NT2/D1 (cell line): ENCODE data around the gene GIMAP8.

ENCODE experiments used
- DNase-seq: peaks from one replicate; pipeline ENCODE4 v3.0.0-alpha.2; 2011; ENCODE audit warnings: low read depth, low spot score
- H3K27me3 ChIP-seq: 2 replicates; pipeline ENCODE4 v1.6.0; 2011; ENCODE audit warnings: mild to moderate bottlenecking; ENCODE audit not compliant: insufficient read length, insufficient read depth
- H3K36me3 ChIP-seq: 2 replicates; pipeline ENCODE4 v1.6.1; 2011; ENCODE audit warnings: mild to moderate bottlenecking, low read length, mixed read lengths; ENCODE audit not compliant: insufficient read depth, insufficient read length
- H3K4me1 ChIP-seq: 2 replicates; pipeline ENCODE4 v1.5.1; 2011; ENCODE audit not compliant: insufficient read depth, insufficient read length
- H3K4me3 ChIP-seq: 2 replicates; pipeline ENCODE4 v1.5.1; 2011; ENCODE audit warnings: low read depth; ENCODE audit not compliant: insufficient read length
- H3K9ac ChIP-seq: 2 replicates; pipeline ENCODE4 v1.6.0; 2011; ENCODE audit warnings: low read depth; ENCODE audit not compliant: insufficient read length
- H3K9me3 ChIP-seq: 2 replicates; pipeline ENCODE4 v1.5.1; 2011; ENCODE audit warnings: mild to moderate bottlenecking, low read length; ENCODE audit not compliant: insufficient read depth
- SUZ12 ChIP-seq: IDR thresholded peaks from 2 replicates; pipeline ENCODE4 v1.6.1; 2011; ENCODE audit not compliant: insufficient read length, insufficient read depth; ENCODE audit errors: extremely low read depth
- YY1 ChIP-seq: IDR thresholded peaks from 2 replicates; pipeline ENCODE4 v1.6.1; 2011; ENCODE audit not compliant: insufficient read length, insufficient read depth
- ZNF274 ChIP-seq: IDR thresholded peaks from 2 replicates; pipeline ENCODE4 v1.6.1; 2011; ENCODE audit warnings: mild to moderate bottlenecking, low read depth, low read length

Gene GIMAP8

GRCh38 chr7:150458235-150458634 lies 7.8 kb downstream of the GIMAP8 start:
- TF ChIP-seq YY1, result no peak
- no peak for TF ChIP-seq ZNF274
- TF ChIP-seq SUZ12, result no peak
- Histone ChIP-seq H3K4me1 (no peaks in the 10 kb centered on the region), H3K27me3 (peaks cover 4% of the 10 kb centered on the region), H3K9ac (no peak overlapping the region), H3K4me3 (no peak overlapping the region), H3K9me3 (peaks cover 21% of the 10 kb centered on the region; the same call in 1 of the 2 replicates), H3K36me3 (no peaks in the 10 kb centered on the region)
- no peak for DNase-seq

- Histone ChIP-seq H3K9ac (no peak overlapping the region), H3K9me3 (peaks cover 21% of the 10 kb centered on the region; the same call in 1 of the 2 replicates), H3K4me3 (no peak overlapping the region), H3K36me3 (no peaks in the 10 kb centered on the region), H3K27me3 (peaks cover 4% of the 10 kb centered on the region), H3K4me1 (no peaks in the 10 kb centered on the region)
- TF ChIP-seq ZNF274, result no peak
- no peak for DNase-seq
Observed at GRCh38 chr7:150458756-150459155, 8.3 kb downstream of the GIMAP8 start.

GRCh38 chr7:150461520-150461919 lies 11.1 kb downstream of the GIMAP8 start:
- TF ChIP-seq ZNF274, result no peak
- TF ChIP-seq SUZ12, result no peak
- no peak for TF ChIP-seq YY1
- no peaks in the 10 kb centered on the region for H3K27me3 ChIP-seq
- no peak for DNase-seq

GRCh38 chr7:150462413-150462812 lies 12.0 kb downstream of the GIMAP8 start:
- H3K4me3 ChIP-seq, result no peak overlapping the region
- no peak for DNase-seq
- H3K27me3 ChIP-seq, result no peaks in the 10 kb centered on the region
- no peaks in the 10 kb centered on the region for H3K36me3 ChIP-seq
- H3K9me3 ChIP-seq, result 0 out of 2 replicates have a peak, but pooled peaks cover 3% of the 10 kb centered on the region
- no peaks in the 10 kb centered on the region for H3K4me1 ChIP-seq
- H3K9ac ChIP-seq, result no peak overlapping the region
- TF ChIP-seq SUZ12 (no peak), ZNF274 (no peak), YY1 (no peak)

More at GRCh38 chr7:150461520-150461919, 11.1 kb downstream of the GIMAP8 start:
- no peak overlapping the region for H3K9ac ChIP-seq
- H3K4me3 ChIP-seq, result no peak overlapping the region
- no peaks in the 10 kb centered on the region for H3K36me3 ChIP-seq
- peaks cover 12% of the 10 kb centered on the region; the same call in 1 of the 2 replicates for H3K9me3 ChIP-seq
- no peaks in the 10 kb centered on the region for H3K4me1 ChIP-seq

GRCh38 chr7:150463461-150463860 lies 13.0 kb downstream of the GIMAP8 start:
- no peaks in the 10 kb centered on the region for H3K36me3 ChIP-seq
- no peaks in the 10 kb centered on the region for H3K4me1 ChIP-seq
- no peak for DNase-seq

GRCh38 chr7:150464962-150465361 lies 14.5 kb downstream of the GIMAP8 start:
- Histone ChIP-seq H3K4me3 (no peak overlapping the region), H3K9me3 (no peaks in the 10 kb centered on the region), H3K9ac (no peak overlapping the region), H3K4me1 (no peaks in the 10 kb centered on the region), H3K27me3 (no peaks in the 10 kb centered on the region), H3K36me3 (no peaks in the 10 kb centered on the region)
- TF ChIP-seq SUZ12, result no peak
- TF ChIP-seq ZNF274, result no peak
- TF ChIP-seq YY1, result no peak
- no peak for DNase-seq

More at GRCh38 chr7:150463461-150463860, 13.0 kb downstream of the GIMAP8 start:
- H3K4me3 ChIP-seq, result no peak overlapping the region
- H3K9me3 ChIP-seq, result no peaks in the 10 kb centered on the region
- no peak for TF ChIP-seq YY1
- TF ChIP-seq ZNF274, result no peak
- TF ChIP-seq SUZ12, result no peak
- H3K9ac ChIP-seq, result no peak overlapping the region
- H3K27me3 ChIP-seq, result no peaks in the 10 kb centered on the region

GRCh38 chr7:150465414-150465813 lies 15.0 kb downstream of the GIMAP8 start:
- H3K27me3 ChIP-seq, result no peaks in the 10 kb centered on the region
- TF ChIP-seq YY1, result no peak
- no peak for TF ChIP-seq ZNF274
- no peak for TF ChIP-seq SUZ12
- H3K36me3 ChIP-seq, result no peaks in the 10 kb centered on the region
- no peak for DNase-seq
- H3K4me1 ChIP-seq, result no peaks in the 10 kb centered on the region
- no peaks in the 10 kb centered on the region for H3K9me3 ChIP-seq
- no peak overlapping the region for H3K4me3 ChIP-seq
- H3K9ac ChIP-seq, result no peak overlapping the region

- no peaks in the 10 kb centered on the region for H3K4me1 ChIP-seq
- no peaks in the 10 kb centered on the region for H3K27me3 ChIP-seq
- TF ChIP-seq SUZ12 (no peak), ZNF274 (no peak), YY1 (no peak)
- H3K36me3 ChIP-seq, result no peaks in the 10 kb centered on the region
- no peak overlapping the region for H3K4me3 ChIP-seq
- no peaks in the 10 kb centered on the region for H3K9me3 ChIP-seq
- H3K9ac ChIP-seq, result no peak overlapping the region
- DNase-seq, result no peak
Observed at GRCh38 chr7:150466477-150466876, 16.0 kb downstream of the GIMAP8 start.
